HepG2 (cell line): ENCODE measurements around the gene PHKG2. TPM values are rescaled to one million over a fixed set of nuclear protein-coding genes. Genes with fewer than 3 reads are reported as not detected.

Source experiments
- BCLAF1 ChIP-seq: fragments of 450-650 bp; IDR thresholded peaks from 2 replicates; pipeline ENCODE4 v1.6.1; 2017; ENCODE audit warnings: mild to moderate bottlenecking
- FLYWCH1 ChIP-seq: sonication (generic); formaldehyde crosslinking; IDR thresholded peaks from 2 replicates; pipeline ENCODE4 v1.8.1; 2023; ENCODE audit warnings: mild to moderate bottlenecking, missing genetic modification reagents
- HNF1A ChIP-seq, 2 experiments: sonication (generic) in 1 of 2; formaldehyde crosslinking in 1 of 2; IDR thresholded peaks; 2 replicates each; pipeline versions ENCODE4 v1.4.0 to v1.6.1; 2016 to 2020; ENCODE audit warnings: borderline replicate concordance in 1 of 2, low read depth in 1 of 2, mild to moderate bottlenecking in 1 of 2, missing genetic modification reagents in 1 of 2
- HOXD1 ChIP-seq: sonication (generic); formaldehyde crosslinking; IDR thresholded peaks from 2 replicates; pipeline ENCODE4 v1.5.0; 2020; ENCODE audit warnings: missing genetic modification reagents
- JUND ChIP-seq: sonication (generic); formaldehyde crosslinking; IDR thresholded peaks from 2 replicates; pipeline ENCODE4 v1.8.0; 2022; ENCODE audit warnings: mild to moderate bottlenecking, missing genetic modification reagents
- NFRKB ChIP-seq: fragments of 450-650 bp; IDR thresholded peaks from 2 replicates; pipeline ENCODE4 v1.6.1; 2017
- POGK ChIP-seq: sonication (generic); formaldehyde crosslinking; conservative IDR thresholded peaks from 2 replicates; pipeline ENCODE4 v1.8.0; 2022; ENCODE audit warnings: mild to moderate bottlenecking, moderate library complexity, missing genetic modification reagents
- SATB2 ChIP-seq: sonication (generic); formaldehyde crosslinking; IDR thresholded peaks from 2 replicates; pipeline ENCODE4 v1.5.0; 2020; ENCODE audit warnings: missing genetic modification reagents
- SMYD3 ChIP-seq: sonication (generic); formaldehyde crosslinking; IDR thresholded peaks from 2 replicates; pipeline ENCODE4 v1.8.1; 2023; ENCODE audit warnings: mild to moderate bottlenecking, missing genetic modification reagents
- SP140L ChIP-seq: sonication (generic); formaldehyde crosslinking; IDR thresholded peaks from 2 replicates; pipeline ENCODE4 v1.4.0; 2020; ENCODE audit warnings: missing genetic modification reagents, borderline replicate concordance
- ZBTB21 ChIP-seq: sonication (generic); formaldehyde crosslinking; IDR thresholded peaks from 2 replicates; pipeline ENCODE4 v1.4.0; 2020; ENCODE audit warnings: missing genetic modification reagents
- ZKSCAN1 ChIP-seq: fragments of 150-350 bp; IDR thresholded peaks from 2 replicates; pipeline ENCODE4 v1.6.1; 2014; ENCODE audit warnings: low read length
- ZNF101 ChIP-seq: sonication (generic); formaldehyde crosslinking; IDR thresholded peaks from 2 replicates; pipeline ENCODE4 v1.4.0; 2020; ENCODE audit warnings: mild to moderate bottlenecking, low read depth, missing genetic modification reagents, borderline replicate concordance
- ZNF264 ChIP-seq: sonication (generic); formaldehyde crosslinking; IDR thresholded peaks from 2 replicates; pipeline ENCODE4 v1.4.0; 2020; ENCODE audit warnings: missing genetic modification reagents
- ZNF383 ChIP-seq: sonication (generic); formaldehyde crosslinking; IDR thresholded peaks from 2 replicates; pipeline ENCODE4 v1.4.0; 2020; ENCODE audit warnings: missing genetic modification reagents, mild to moderate bottlenecking, borderline replicate concordance
- ZNF530 ChIP-seq: sonication (generic); formaldehyde crosslinking; IDR thresholded peaks from 2 replicates; pipeline ENCODE4 v1.5.0; 2020; ENCODE audit warnings: low read depth, mild to moderate bottlenecking, missing genetic modification reagents
- ZNF740 ChIP-seq: sonication (generic); formaldehyde crosslinking; IDR thresholded peaks from 2 replicates; pipeline ENCODE4 v1.4.0; 2020; ENCODE audit warnings: missing genetic modification reagents
- ZNF878 ChIP-seq: sonication (generic); formaldehyde crosslinking; IDR thresholded peaks from 2 replicates; pipeline ENCODE4 v1.8.1; 2023; ENCODE audit warnings: mild to moderate bottlenecking, missing genetic modification reagents, moderate library complexity
- polyA plus RNA-seq, 8 experiments: library from polyadenylated mRNA; depleted of rRNA in 3 of 8; stranded (reverse) in 7 of 8; unstranded in 1 of 8; fragments of >200 nt; fragmentation: Illumina TruSeq in 4 of 8; extraction: Trizol in 4 of 8; gene quantifications; 2 replicates each; pipeline versions ENCODE4 v1.2.1 to v1.2.3, GENCODE V29; 2011 to 2016; ENCODE audit warnings: low read depth in 4 of 8, missing spikeins in 1 of 8, mixed read lengths in 1 of 8; ENCODE audit not compliant: insufficient read depth in 1 of 8
- total RNA-seq, 5 experiments: library from RNA; depleted of rRNA; stranded (reverse); fragments of >200 nt; fragmentation: Illumina TruSeq; extraction: Trizol; gene quantifications; 2 replicates each; pipeline ENCODE4 v1.2.3, GENCODE V29; 2016; ENCODE audit warnings: low read depth in 1 of 5

Gene PHKG2
- total and polyA plus RNA-seq, 2 of the 13 experiments (the other 11 are each of a cell fraction or from before 2014, with no cell fraction given) = 37.4 to 42.1 TPM

- TF ChIP-seq ZNF530 (no peak), SP140L (CRISPR knock-in tag) (no peak), ZNF101 (CRISPR knock-in tag) (no peak), ZKSCAN1 (no peak), SMYD3 (CRISPR knock-in tag) (0 out of 2 replicates have a peak, but pooled peaks have one; percentile 50), BCLAF1 (no peak), JUND (CRISPR knock-in tag) (0 out of 2 replicates have a peak, but pooled peaks have one; percentile 26), FLYWCH1 (CRISPR knock-in tag) (0 out of 2 replicates have a peak, but pooled peaks have one; percentile 58), SATB2 (no peak), ZNF878 (CRISPR knock-in tag) (peak; percentile 79; the same call in 1 of the 2 replicates), ZNF264 (CRISPR knock-in tag) (no peak; the same call in 1 of the 2 replicates), HNF1A (IDR thresholded peaks at IDR 0.05; ENCODE audit: low read depth) (no peak), HNF1A (CRISPR knock-in tag; IDR thresholded peaks at IDR 0.05; ENCODE audit: borderline replicate concordance) (peak; percentile 43), HOXD1 (CRISPR knock-in tag) (peak; percentile 90), ZNF740 (CRISPR knock-in tag) (peak; percentile 68; the same call in 1 of the 2 replicates), ZNF383 (CRISPR knock-in tag) (0 out of 2 replicates have a peak, but pooled peaks have one; percentile 92), NFRKB (no peak), ZBTB21 (CRISPR knock-in tag) (0 out of 2 replicates have a peak, but pooled peaks have one; percentile 22), POGK (CRISPR knock-in tag) (peak; percentile 93)
Measured at GRCh38 chr16:30775392-30776188, 27.4 kb downstream of the PHKG2 start (continued).
